Endothelial cell (in vitro differentiated cells): Measurements from ENCODE around the gene HLCS. TPM values are rescaled to one million over a fixed set of nuclear protein-coding genes. Genes with fewer than 3 reads are reported as not detected.

ENCODE experiments used
- DNase-seq: peaks from one replicate; pipeline ENCODE4 v3.0.0; 2021; ENCODE audit warnings: low spot score
- H3K27ac Mint-ChIP-seq: one replicate; pipeline ENCODE4 v1.8.0; 2021; ENCODE audit warnings: mixed read lengths, inconsistent platforms; ENCODE audit not compliant: unreplicated experiment
- H3K27me3 Mint-ChIP-seq: one replicate; pipeline ENCODE4 v1.8.0; 2021; ENCODE audit warnings: mild to moderate bottlenecking, moderate library complexity, mixed read lengths, inconsistent platforms; ENCODE audit not compliant: unreplicated experiment
- H3K36me3 Mint-ChIP-seq: one replicate; pipeline ENCODE4 v1.8.0; 2021; ENCODE audit warnings: mild to moderate bottlenecking, low read depth, mixed read lengths, inconsistent platforms; ENCODE audit not compliant: unreplicated experiment
- H3K4me1 Mint-ChIP-seq: one replicate; pipeline ENCODE4 v1.8.0; 2021; ENCODE audit warnings: mild to moderate bottlenecking, mixed read lengths, inconsistent platforms; ENCODE audit not compliant: unreplicated experiment
- H3K4me3 Mint-ChIP-seq: one replicate; pipeline ENCODE4 v1.8.0; 2021; ENCODE audit warnings: mild to moderate bottlenecking, mixed read lengths, inconsistent platforms; ENCODE audit not compliant: unreplicated experiment
- H3K9me3 Mint-ChIP-seq: one replicate; pipeline ENCODE4 v1.8.0; 2021; ENCODE audit warnings: mixed read lengths, inconsistent platforms; ENCODE audit not compliant: unreplicated experiment
- CTCF ChIP-seq: fragments of 200-600 bp; sonication (generic); IDR thresholded peaks from one replicate; pipeline ENCODE4 v1.5.0; 2021; ENCODE audit warnings: antibody characterized with exemption; ENCODE audit not compliant: unreplicated experiment
- total RNA-seq: library from RNA; stranded (reverse); fragmentation: NEBNext Ultra II Directional; extraction: Animal tissue kit (Norgen Biotek cat#: 25700); gene quantifications from one replicate; pipeline ENCODE4 v1.2.1, GENCODE V29; 2021; ENCODE audit not compliant: unreplicated experiment

The HLCS gene
- total RNA-seq, 1 donor from 2014 or later: 97.4 TPM

- TF ChIP-seq CTCF: no peak
- peaks cover 2% of the 10 kb centered on the region for H3K27me3 Mint-ChIP-seq
- no peak overlapping the region for H3K4me3 Mint-ChIP-seq
- H3K4me1 Mint-ChIP-seq: peaks cover 24% of the 10 kb centered on the region
- H3K9me3 Mint-ChIP-seq: no peaks in the 10 kb centered on the region
- no peak for DNase-seq
- peaks cover 21% of the 10 kb centered on the region for H3K36me3 Mint-ChIP-seq
- H3K27ac Mint-ChIP-seq: no peak overlapping the region
Observed at GRCh38 chr21:36863260-36863659, 103.2 kb downstream of the HLCS start.

GRCh38 chr21:36861595-36862323 is 104.7 kb downstream of the HLCS start:
- no peak for TF ChIP-seq CTCF

GRCh38 chr21:36860736-36861594 is 105.5 kb downstream of the HLCS start:
- Mint-ChIP-seq H3K4me1 (peaks cover 13% of the 10 kb centered on the region), H3K9me3 (no peaks in the 10 kb centered on the region), H3K27me3 (peaks cover under 1% of the 10 kb centered on the region), H3K36me3 (peaks cover 20% of the 10 kb centered on the region), H3K4me3 (no peak overlapping the region), H3K27ac (no peak overlapping the region)
- TF ChIP-seq CTCF: no peak
- DNase-seq: no peak

More at GRCh38 chr21:36861595-36862323, 104.7 kb downstream of the HLCS start:
- Mint-ChIP-seq H3K27ac (no peak overlapping the region), H3K4me3 (no peak overlapping the region), H3K36me3 (peaks cover 20% of the 10 kb centered on the region), H3K27me3 (peaks cover 2% of the 10 kb centered on the region), H3K9me3 (no peaks in the 10 kb centered on the region), H3K4me1 (peaks cover 14% of the 10 kb centered on the region)
- no peak for DNase-seq

GRCh38 chr21:36859744-36860501 is 106.5 kb downstream of the HLCS start:
- TF ChIP-seq CTCF: no peak
- Mint-ChIP-seq H3K4me1 (peaks cover 13% of the 10 kb centered on the region), H3K4me3 (no peak overlapping the region), H3K27ac (no peak overlapping the region), H3K9me3 (no peaks in the 10 kb centered on the region), H3K27me3 (no peaks in the 10 kb centered on the region), H3K36me3 (peaks cover 20% of the 10 kb centered on the region)
- DNase-seq: no peak
